Activated effector memory CD4-positive, alpha-beta T cell treated with Interleukin-2 at 50 U/mL for 16 hours (primary cell): ENCODE results near the gene KRTAP12-4.
"Not testable (repeated sequence)": the region's sequence is repeated elsewhere in the genome, so short reads cannot be mapped to it uniquely, and the experiment has no call there.

Experiments
- DNase-seq: peaks from one replicate; pipeline ENCODE4 v3.0.0-alpha.2; 2020

The KRTAP12-4 gene

GRCh38 chr21:44628707-44629391 is 25.6 kb downstream of the KRTAP12-4 start:
- no peak for DNase-seq

- DNase-seq = not testable (repeated sequence)
Observed at GRCh38 chr21:44627831-44628233, 26.6 kb downstream of the KRTAP12-4 start.

- not testable (repeated sequence) for DNase-seq
Observed at GRCh38 chr21:44627181-44627822, 27.2 kb downstream of the KRTAP12-4 start.

GRCh38 chr21:44626673-44627143 is 27.8 kb downstream of the KRTAP12-4 start, which contains the start of gene KRTAP10-9:
KRTAP10-9 (plus strand) TSS chr21:44627093; CDS start chr21:44627172, 79 bp downstream.
- DNase-seq = no peak

- DNase-seq = no peak
Observed at GRCh38 chr21:44626262-44626661, 28.2 kb downstream of the KRTAP12-4 start.

GRCh38 chr21:44625756-44626155 is 28.7 kb downstream of the KRTAP12-4 start:
- DNase-seq = no peak

GRCh38 chr21:44623575-44623974 is 30.9 kb downstream of the KRTAP12-4 start:
- DNase-seq = no peak

GRCh38 chr21:44619886-44620285 is 34.6 kb downstream of the KRTAP12-4 start:
- DNase-seq = no peak

- DNase-seq = peak; percentile 56
Observed at GRCh38 chr21:44618909-44619308, 35.5 kb downstream of the KRTAP12-4 start.

GRCh38 chr21:44618504-44618903 is 36.0 kb downstream of the KRTAP12-4 start:
- no peak for DNase-seq

GRCh38 chr21:44617071-44617501 is 37.4 kb downstream of the KRTAP12-4 start:
- DNase-seq = no peak

GRCh38 chr21:44616591-44616926 is 37.9 kb downstream of the KRTAP12-4 start:
- no peak for DNase-seq

- DNase-seq = no peak
Observed at GRCh38 chr21:44615911-44616590, 38.4 kb downstream of the KRTAP12-4 start.

- DNase-seq = no peak
Observed at GRCh38 chr21:44615466-44615865, 39.0 kb downstream of the KRTAP12-4 start.

GRCh38 chr21:44614961-44615391 is 39.5 kb downstream of the KRTAP12-4 start:
- no peak for DNase-seq

GRCh38 chr21:44614161-44614631 is 40.3 kb downstream of the KRTAP12-4 start:
- no peak for DNase-seq

- DNase-seq = no peak
Observed at GRCh38 chr21:44613386-44614155, 40.9 kb downstream of the KRTAP12-4 start.

- no peak for DNase-seq
Observed at GRCh38 chr21:44612669-44613229, 41.7 kb downstream of the KRTAP12-4 start.

- no peak for DNase-seq
Observed at GRCh38 chr21:44612029-44612486, 42.4 kb downstream of the KRTAP12-4 start, which contains the start of gene KRTAP10-8. KRTAP10-8 (plus strand) TSS chr21:44612079; CDS start chr21:44612101, 22 bp downstream.

- DNase-seq = no peak
Observed at GRCh38 chr21:44611551-44611950, 42.9 kb downstream of the KRTAP12-4 start.

- DNase-seq = not testable (repeated sequence)
Observed at GRCh38 chr21:44610157-44610843, 44.2 kb downstream of the KRTAP12-4 start.

- DNase-seq = no peak
Observed at GRCh38 chr21:44609193-44609592, 45.3 kb downstream of the KRTAP12-4 start.
